Neuronal stem cell (in vitro differentiated cells): ENCODE data around the gene POLK.

Experiments
- DNase-seq: peaks from one replicate; pipeline ENCODE4 v3.0.0-alpha.2; 2013; ENCODE audit warnings: low spot score
- H2AFZ ChIP-seq: one replicate; pipeline ENCODE4 v1.6.1; 2013; ENCODE audit warnings: mild to moderate bottlenecking, low read length, inconsistent platforms
- H2AK5ac ChIP-seq: 2 replicates; pipeline ENCODE4 v1.6.1; 2013; ENCODE audit warnings: low read depth, mild to moderate bottlenecking, inconsistent platforms, low read length, moderate library complexity, mixed read lengths
- H2BK120ac ChIP-seq: 2 replicates; pipeline ENCODE4 v1.6.1; 2013; ENCODE audit warnings: low read depth, mild to moderate bottlenecking, inconsistent platforms, low read length, moderate library complexity, mixed read lengths
- H2BK12ac ChIP-seq: one replicate; pipeline ENCODE4 v1.6.1; 2013; ENCODE audit warnings: low read length, inconsistent platforms
- H2BK15ac ChIP-seq: 2 replicates; pipeline ENCODE4 v1.6.1; 2013; ENCODE audit warnings: mild to moderate bottlenecking, low read length, inconsistent platforms, mixed read lengths
- H2BK5ac ChIP-seq: one replicate; pipeline ENCODE4 v1.6.1; 2013; ENCODE audit warnings: inconsistent platforms, mild to moderate bottlenecking, low read length, moderate library complexity
- H3K14ac ChIP-seq: one replicate; pipeline ENCODE4 v1.6.1; 2013; ENCODE audit warnings: low read length, inconsistent platforms
- H3K18ac ChIP-seq: 2 replicates; pipeline ENCODE4 v1.6.1; 2013; ENCODE audit warnings: low read length, inconsistent platforms
- H3K23ac ChIP-seq: 2 replicates; pipeline ENCODE4 v1.6.1; 2013; ENCODE audit warnings: low read depth, mild to moderate bottlenecking, mixed read lengths, low read length, inconsistent platforms; ENCODE audit not compliant: poor library complexity
- H3K27ac ChIP-seq: replicated peaks from 3 replicates; pipeline ENCODE4 v1.5.1; 2013; ENCODE audit warnings: low read length, inconsistent platforms
- H3K27me3 ChIP-seq, 3 experiments: 2 replicates each; pipeline ENCODE4 v1.6.1; 2013; ENCODE audit warnings: low read length in 3 of 3, mild to moderate bottlenecking in 2 of 3, inconsistent platforms in 1 of 3, low read depth in 1 of 3, mixed read lengths in 1 of 3, moderate library complexity in 1 of 3; ENCODE audit not compliant: control insufficient read depth in 3 of 3, insufficient read depth in 3 of 3
- H3K36me3 ChIP-seq, 2 donors: replicated peaks in 1 of 2; 2 replicates each; pipeline ENCODE4 v1.6.1; 2013; ENCODE audit warnings: low read length in 2 of 2; ENCODE audit not compliant: control insufficient read depth in 2 of 2, insufficient read depth in 2 of 2
- H3K4ac ChIP-seq: 2 replicates; pipeline ENCODE4 v1.6.1; 2013; ENCODE audit warnings: inconsistent platforms, mild to moderate bottlenecking, low read length, moderate library complexity
- H3K4me1 ChIP-seq, 2 donors: 1 replicate in 1 of 2; 2 replicates in 1 of 2; pipeline ENCODE4 v1.6.1; 2013; ENCODE audit warnings: low read length in 2 of 2, low read depth in 1 of 2; ENCODE audit not compliant: control insufficient read depth in 2 of 2, insufficient read depth in 1 of 2
- H3K4me2 ChIP-seq: one replicate; pipeline ENCODE4 v1.6.1; 2013; ENCODE audit warnings: mild to moderate bottlenecking, low read length, inconsistent platforms; ENCODE audit not compliant: insufficient read depth, poor library complexity, severe bottlenecking
- H3K4me3 ChIP-seq, 2 donors: 2 replicates each; pipeline ENCODE4 v1.5.1; 2013; ENCODE audit warnings: low read length in 2 of 2, mild to moderate bottlenecking in 2 of 2, inconsistent platforms in 1 of 2, moderate library complexity in 1 of 2
- H3K79me1 ChIP-seq: one replicate; pipeline ENCODE4 v1.6.1; 2013; ENCODE audit warnings: low read depth, mild to moderate bottlenecking, inconsistent platforms, low read length, moderate library complexity
- H3K9ac ChIP-seq: one replicate; pipeline ENCODE4 v1.6.1; 2013; ENCODE audit warnings: mild to moderate bottlenecking, low read depth, low read length, inconsistent platforms; ENCODE audit not compliant: poor library complexity
- H3K9me3 ChIP-seq, 2 donors: replicated peaks in 1 of 2; 2 replicates each; pipeline versions ENCODE3 to v1.6.1; 2013; ENCODE audit warnings: low read length in 2 of 2, mild to moderate bottlenecking in 2 of 2, inconsistent platforms in 1 of 2, low read depth in 1 of 2, mixed read lengths in 1 of 2, moderate library complexity in 1 of 2; ENCODE audit not compliant: control insufficient read depth in 2 of 2, insufficient read depth in 1 of 2
- H4K8ac ChIP-seq: one replicate; pipeline ENCODE4 v1.6.1; 2013; ENCODE audit warnings: low read depth, mild to moderate bottlenecking, inconsistent platforms, low read length, moderate library complexity
- H4K91ac ChIP-seq: one replicate; pipeline ENCODE4 v1.6.1; 2013; ENCODE audit warnings: low read length, low read depth, mild to moderate bottlenecking, inconsistent platforms; ENCODE audit not compliant: poor library complexity
- WGBS, 2 donors: extraction: QIAGEN DNeasy Blood & Tissue Kit; methylation state at CpG; one replicate each; pipeline ENCODE4 v1.1.7; 2013; ENCODE audit warnings: missing lambda C conversion rate in 2 of 2, mixed read lengths in 1 of 2; ENCODE audit not compliant: insufficient read length in 2 of 2, insufficient replicate concordance in 1 of 2; ENCODE audit errors: extremely low coverage in 2 of 2; 5-methylcytosine and 5-hydroxymethylcytosine counted together

Gene POLK

DNA sequence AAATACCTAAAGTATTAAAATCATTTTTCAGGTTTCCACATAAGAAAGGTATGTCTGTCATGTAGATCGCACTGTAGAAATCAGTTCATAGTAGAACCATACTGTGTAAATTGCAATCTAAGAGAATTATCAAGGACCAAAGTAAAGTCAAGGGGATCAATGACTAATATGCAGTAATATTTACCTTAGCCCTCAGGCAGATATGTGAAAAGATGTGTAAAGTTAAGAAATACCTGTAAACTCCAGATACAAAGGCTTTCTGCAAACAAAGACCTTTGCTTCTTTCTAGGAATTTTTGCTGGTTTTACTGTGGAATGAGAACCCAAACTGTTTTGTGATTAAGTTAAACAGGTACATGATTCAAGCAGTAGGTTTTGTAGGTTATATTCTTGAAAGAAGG, 11.6 kb downstream of the POLK start:
- Histone ChIP-seq H3K9ac (no peak overlapping the region), H3K4me2 (no peak overlapping the region), H3K23ac (no peak overlapping the region), H3K18ac (no peak overlapping the region), H3K9me3 (peaks cover 8 to 32% of the 10 kb centered on the region in 2 donors), H3K79me1 (peaks cover 3% of the 10 kb centered on the region), H3K14ac (no peak overlapping the region), H3K27me3 (no peaks in the 10 kb centered on the region), H2BK5ac (no peak overlapping the region), H4K91ac (no peak overlapping the region), H4K8ac (no peak overlapping the region), H3K4me3 (no peak overlapping the region), H3K36me3 (no peaks in the 10 kb centered on the region), H3K4ac (no peak overlapping the region), H2BK15ac (no peak overlapping the region), H2AK5ac (no peak overlapping the region), H3K4me1 (no peaks in the 10 kb centered on the region), H3K27ac (no peak overlapping the region), H2AFZ (no peak overlapping the region), H2BK120ac (no peak overlapping the region), H2BK12ac (no peak overlapping the region)
- WGBS, 2 donors = no CpG with 5 or more reads among the region's 1 CpG
- no peak for DNase-seq

DNA sequence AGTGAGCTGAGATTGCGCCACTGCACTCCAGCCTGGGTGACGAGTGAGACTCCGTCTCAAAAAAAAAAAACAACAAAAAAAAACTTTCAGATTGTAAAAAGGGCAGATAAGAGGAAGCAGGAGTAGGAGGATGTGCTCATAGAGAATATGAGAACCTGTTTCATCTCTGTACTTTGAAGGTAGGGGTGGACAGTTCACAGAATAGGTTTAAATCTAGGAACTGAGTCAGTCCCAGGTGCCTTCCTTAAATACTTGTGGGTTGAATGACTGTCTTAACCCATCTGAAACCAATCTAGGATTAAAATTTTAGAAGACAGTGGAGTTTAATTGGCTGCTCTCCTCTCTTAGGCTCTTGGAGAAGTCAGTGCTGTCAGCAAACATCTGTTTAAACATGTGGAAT, 12.4 kb downstream of the POLK start:
- no peak for DNase-seq
- no peak overlapping the region for H3K14ac ChIP-seq
- no peak overlapping the region for H3K4ac ChIP-seq
- H3K4me1 ChIP-seq = no peaks in the 10 kb centered on the region
- H3K9me3 ChIP-seq = peaks cover 5 to 31% of the 10 kb centered on the region in 2 donors
- no peak overlapping the region for H2BK15ac ChIP-seq
- WGBS, 2 donors = no CpG with 5 or more reads among the region's 3 CpGs
- H2BK5ac ChIP-seq = no peak overlapping the region
- no peak overlapping the region for H2BK12ac ChIP-seq
- H3K23ac ChIP-seq = no peak overlapping the region
- no peak overlapping the region for H3K9ac ChIP-seq
- H3K4me2 ChIP-seq = no peak overlapping the region
- no peak overlapping the region for H4K91ac ChIP-seq
- no peak overlapping the region for H2BK120ac ChIP-seq
- H3K36me3 ChIP-seq = no peaks in the 10 kb centered on the region
- no peak overlapping the region for H2AK5ac ChIP-seq
- H3K79me1 ChIP-seq = no peaks in the 10 kb centered on the region
- no peak overlapping the region for H3K4me3 ChIP-seq
- no peak overlapping the region for H4K8ac ChIP-seq
- no peak overlapping the region for H3K27ac ChIP-seq
- no peak overlapping the region for H3K18ac ChIP-seq
- H3K27me3 ChIP-seq = no peaks in the 10 kb centered on the region
- H2AFZ ChIP-seq = no peak overlapping the region

DNA sequence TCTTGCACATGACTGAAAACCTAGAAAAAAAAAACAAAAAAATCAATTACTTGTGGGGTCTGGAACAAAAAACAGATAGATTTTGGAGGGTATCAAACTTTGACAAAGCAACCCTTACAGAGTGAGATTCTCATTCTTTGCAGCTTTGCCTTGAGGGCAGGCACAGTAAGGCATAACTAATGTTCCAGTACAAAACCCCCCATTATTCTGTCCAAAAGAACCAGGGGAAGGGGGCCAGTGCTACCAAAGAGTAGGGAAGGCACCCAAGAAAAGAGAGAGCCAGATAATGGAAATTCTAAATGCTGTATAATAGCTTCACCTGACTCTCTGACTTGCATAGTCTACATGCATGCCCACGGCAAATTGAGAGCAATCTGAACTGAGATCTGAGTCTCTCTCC, 12.9 kb downstream of the POLK start:
- Histone ChIP-seq H4K91ac (no peak overlapping the region), H2BK15ac (no peak overlapping the region), H3K14ac (no peak overlapping the region), H3K4me2 (no peak overlapping the region), H4K8ac (no peak overlapping the region), H2BK12ac (no peak overlapping the region), H2BK5ac (no peak overlapping the region), H2AFZ (no peak overlapping the region), H3K4ac (no peak overlapping the region), H3K9me3 (peaks cover 5 to 31% of the 10 kb centered on the region in 2 donors), H3K18ac (no peak overlapping the region), H3K4me1 (no peaks in the 10 kb centered on the region), H3K36me3 (no peaks in the 10 kb centered on the region), H2AK5ac (no peak overlapping the region), H3K9ac (no peak overlapping the region), H2BK120ac (no peak overlapping the region), H3K27ac (no peak overlapping the region), H3K27me3 (no peaks in the 10 kb centered on the region), H3K79me1 (no peaks in the 10 kb centered on the region), H3K23ac (no peak overlapping the region), H3K4me3 (no peak overlapping the region)
- DNase-seq = no peak
- WGBS, 2 donors = no CpG with 5 or more reads among the region's 1 CpG

DNA sequence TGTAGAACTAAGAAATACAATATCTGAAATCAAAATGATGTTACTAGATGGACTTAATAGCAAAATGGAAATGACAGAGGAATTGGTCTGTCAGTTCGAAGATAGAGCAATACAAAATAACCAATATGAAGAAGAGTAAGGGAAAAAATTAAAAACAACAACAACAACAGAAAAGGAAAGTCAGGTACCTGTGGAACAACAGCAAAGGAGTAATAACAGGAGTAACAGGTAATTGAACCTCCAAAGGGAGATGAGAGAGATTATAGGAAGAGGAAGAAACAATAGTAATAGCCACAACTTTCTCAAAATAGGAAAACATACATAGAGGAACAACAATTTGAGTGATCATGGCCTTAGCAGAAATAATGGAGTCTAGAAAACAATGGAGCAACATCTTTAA, 13.7 kb downstream of the POLK start:
- Histone ChIP-seq H2BK120ac (no peak overlapping the region), H4K8ac (no peak overlapping the region), H3K4me3 (no peak overlapping the region), H2BK15ac (no peak overlapping the region), H3K9me3 (peaks cover 5 to 23% of the 10 kb centered on the region in 2 donors), H4K91ac (no peak overlapping the region), H3K36me3 (no peaks in the 10 kb centered on the region), H3K14ac (no peak overlapping the region), H3K4ac (no peak overlapping the region), H3K27ac (no peak overlapping the region), H2AFZ (no peak overlapping the region), H3K27me3 (no peaks in the 10 kb centered on the region), H3K79me1 (no peaks in the 10 kb centered on the region), H3K9ac (no peak overlapping the region), H3K4me1 (no peaks in the 10 kb centered on the region), H2BK5ac (no peak overlapping the region), H3K18ac (no peak overlapping the region), H2AK5ac (no peak overlapping the region), H3K23ac (no peak overlapping the region), H2BK12ac (no peak overlapping the region), H3K4me2 (no peak overlapping the region)
- no CpG with 5 or more reads among the region's 1 CpG for WGBS, 2 donors
- DNase-seq = no peak
